ENCODE results near the gene BBIP1. TPM values are rescaled to one million over a fixed set of nuclear protein-coding genes. Genes with fewer than 3 reads are reported as not detected.

Gene BBIP1
- total and polyA plus RNA-seq, 2 donors (not counting 3 experiments of a cell fraction or from before 2014, with no cell fraction given) = 9.9 to 32.8 TPM

GRCh38 chr10:110959379-110960332 lies 40.7 kb upstream of the BBIP1 start:
- H3K4me2 ChIP-seq (ENCODE audit: insufficient read depth, low read length) = no peak overlapping the region
- H3K27me3 ChIP-seq (ENCODE audit: control insufficient read depth in 2 of 2, insufficient read depth in 2 of 2, low read length in 2 of 2) = no peaks in the 10 kb centered on the region
- no peaks in the 10 kb centered on the region for H3K4me1 ChIP-seq (ENCODE audit: control insufficient read depth, extremely low read depth, insufficient read depth, low read length)
- FAIRE-seq = no peak
- no peak overlapping the region for H3K4me3 ChIP-seq (replicated peaks in 1 of 3; ENCODE audit: insufficient read depth in 1 of 3, low read depth in 1 of 3, low read length in 3 of 3)
- H3K36me3 ChIP-seq (ENCODE audit: control insufficient read depth in 2 of 2, extremely low read depth in 1 of 2, insufficient read depth in 2 of 2, low read length in 2 of 2) = no peaks in the 10 kb centered on the region
- dilution Hi-C loops (cut with MboI; ENCODE audit: extremely low pct_ligation_motif_present, low sequenced_read_pairs) = no loop called here
- ChIA-PET CTCF (no interaction called here), POLR2A (no interaction called here)
- intact Hi-C loops (cut with micrococcal nuclease) = no loop called here
- TF ChIP-seq GATA2 (IDR thresholded peaks at IDR 0.05; ENCODE audit: insufficient read depth, insufficient read length, low read depth, low read length) (no peak), MAX (IDR thresholded peaks at IDR 0.05; ENCODE audit: insufficient read depth, insufficient read length) (no peak), CTCF (IDR thresholded peaks at IDR 0.05; ENCODE audit: extremely low read depth in 1 of 2, insufficient read depth in 1 of 2, low read depth in 1 of 2, low read length in 2 of 2) (no peak)
- no peak overlapping the region for H3K9ac ChIP-seq (replicated peaks; ENCODE audit: extremely low read depth, insufficient read depth, low read length)
- H3K79me2 ChIP-seq (ENCODE audit: control insufficient read depth, insufficient read depth, low read length) = peaks cover 70% of the 10 kb centered on the region
- peaks cover 3% of the 10 kb centered on the region for H4K20me1 ChIP-seq (replicated peaks; ENCODE audit: control insufficient read depth, extremely low read depth, insufficient read depth, low read length)
- H3K9me1 ChIP-seq (replicated peaks; ENCODE audit: control insufficient read depth, extremely low read depth, insufficient read depth, low read length) = no peaks in the 10 kb centered on the region
- H2AFZ ChIP-seq (ENCODE audit: low read depth, low read length) = no peak overlapping the region
- no TSS peak for BruUV-seq (replicated peaks)
- no peak for DNase-seq (ENCODE audit: low read depth, low spot score)
- no peaks in the 10 kb centered on the region for H3K9me3 ChIP-seq (replicated peaks; ENCODE audit: control insufficient read depth, insufficient read depth, low read length)
- no peak overlapping the region for H3K27ac ChIP-seq (ENCODE audit: insufficient read depth, low read depth, low read length)

Data from endothelial cell of umbilical vein (primary cell).